GM12801 (cell line): ENCODE results near the gene DNAI7.

ENCODE experiments used
- TF ChIP-seq, protein P1 (sequence below): IDR thresholded peaks from one replicate; pipeline ENCODE4 v1.5.1; 2011; ENCODE audit warnings: control low read depth; ENCODE audit not compliant: insufficient read length; ENCODE audit errors: extremely low read depth

DNAI7 gene

DNA sequence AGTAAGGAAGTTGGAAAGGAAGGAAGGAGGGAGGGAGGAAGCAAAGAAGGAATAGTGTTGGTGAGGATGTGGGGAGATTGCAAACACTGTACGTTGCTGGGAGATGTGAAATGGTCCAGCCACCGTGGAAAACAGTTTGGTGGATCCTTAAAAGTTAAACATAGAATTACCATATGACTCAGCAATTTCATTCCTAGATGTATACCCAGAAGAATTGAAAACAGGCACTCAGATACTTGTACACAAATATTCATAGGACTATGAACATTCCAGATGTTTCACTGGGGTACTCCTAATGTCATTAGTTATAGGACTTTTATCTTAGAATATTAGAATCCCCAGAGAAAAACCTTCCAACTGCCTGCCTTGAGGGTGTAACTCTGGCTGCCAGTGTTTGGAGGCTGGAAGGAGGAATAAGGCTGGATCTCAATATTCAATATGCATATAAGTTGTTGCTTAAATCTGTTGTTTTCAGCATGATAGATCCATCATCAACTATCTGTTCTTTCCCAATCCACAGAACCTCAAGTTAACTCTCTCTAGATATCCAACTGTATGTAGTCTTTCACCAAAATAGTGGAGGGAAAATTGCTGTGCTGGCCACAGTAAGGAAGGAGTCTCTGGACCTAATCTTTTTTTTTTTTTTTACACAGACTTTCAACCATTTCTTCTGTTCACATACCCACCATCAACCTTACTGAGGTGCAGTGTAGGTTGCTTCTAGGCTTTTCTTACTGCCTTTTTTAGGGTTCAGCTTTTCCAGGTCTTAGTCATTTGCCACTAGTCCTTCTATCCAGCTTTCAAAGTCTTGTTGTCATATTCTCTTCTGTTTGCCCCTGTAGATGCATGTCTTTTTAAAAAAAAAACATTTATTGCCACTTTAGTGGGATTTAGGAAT, 94.5 kb downstream of the DNAI7 start:
- TF ChIP-seq, protein P1, sequence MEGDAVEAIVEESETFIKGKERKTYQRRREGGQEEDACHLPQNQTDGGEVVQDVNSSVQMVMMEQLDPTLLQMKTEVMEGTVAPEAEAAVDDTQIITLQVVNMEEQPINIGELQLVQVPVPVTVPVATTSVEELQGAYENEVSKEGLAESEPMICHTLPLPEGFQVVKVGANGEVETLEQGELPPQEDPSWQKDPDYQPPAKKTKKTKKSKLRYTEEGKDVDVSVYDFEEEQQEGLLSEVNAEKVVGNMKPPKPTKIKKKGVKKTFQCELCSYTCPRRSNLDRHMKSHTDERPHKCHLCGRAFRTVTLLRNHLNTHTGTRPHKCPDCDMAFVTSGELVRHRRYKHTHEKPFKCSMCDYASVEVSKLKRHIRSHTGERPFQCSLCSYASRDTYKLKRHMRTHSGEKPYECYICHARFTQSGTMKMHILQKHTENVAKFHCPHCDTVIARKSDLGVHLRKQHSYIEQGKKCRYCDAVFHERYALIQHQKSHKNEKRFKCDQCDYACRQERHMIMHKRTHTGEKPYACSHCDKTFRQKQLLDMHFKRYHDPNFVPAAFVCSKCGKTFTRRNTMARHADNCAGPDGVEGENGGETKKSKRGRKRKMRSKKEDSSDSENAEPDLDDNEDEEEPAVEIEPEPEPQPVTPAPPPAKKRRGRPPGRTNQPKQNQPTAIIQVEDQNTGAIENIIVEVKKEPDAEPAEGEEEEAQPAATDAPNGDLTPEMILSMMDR = no peak

DNA sequence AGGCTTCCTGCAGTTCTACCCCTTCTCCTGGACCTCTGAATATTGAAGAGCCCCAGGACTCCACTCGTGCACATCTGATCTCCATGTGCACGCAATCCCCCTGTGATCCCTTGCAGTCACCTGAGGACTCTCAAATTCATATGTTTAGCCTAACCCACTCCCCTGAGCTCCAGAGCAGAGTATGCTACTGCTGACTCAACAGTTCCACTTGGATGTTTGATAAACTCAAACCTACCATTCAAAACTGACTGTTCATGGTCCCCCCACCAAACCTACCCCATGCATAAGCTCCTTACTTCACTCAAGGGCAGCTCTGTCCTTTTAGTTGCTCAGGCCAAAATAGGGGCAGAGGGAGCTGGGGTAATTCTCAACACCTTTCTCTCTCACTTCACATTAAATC, 96.0 kb downstream of the DNAI7 start:
- TF ChIP-seq, protein P1 = no peak

DNA sequence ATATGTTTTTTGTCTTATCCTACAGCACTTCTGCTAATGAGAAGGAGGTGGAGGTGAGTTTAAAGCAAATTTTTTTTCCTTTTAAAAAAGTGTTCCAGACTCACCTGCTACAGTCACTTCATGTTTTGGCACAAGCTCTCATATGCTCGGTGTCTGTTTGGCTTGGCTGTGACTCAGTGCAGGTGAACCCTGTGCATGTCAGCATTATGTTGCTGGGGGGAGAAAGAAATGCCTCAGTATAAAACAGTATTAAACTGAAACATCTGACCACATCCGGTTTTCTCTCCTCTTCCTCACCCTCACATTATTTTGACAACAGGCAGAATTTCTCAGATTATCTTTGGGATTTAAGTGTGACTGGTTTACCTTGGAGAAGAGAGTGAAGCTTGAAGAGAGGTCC, 105.2 kb downstream of the DNAI7 start:
- TF ChIP-seq, protein P1 = no peak

DNA sequence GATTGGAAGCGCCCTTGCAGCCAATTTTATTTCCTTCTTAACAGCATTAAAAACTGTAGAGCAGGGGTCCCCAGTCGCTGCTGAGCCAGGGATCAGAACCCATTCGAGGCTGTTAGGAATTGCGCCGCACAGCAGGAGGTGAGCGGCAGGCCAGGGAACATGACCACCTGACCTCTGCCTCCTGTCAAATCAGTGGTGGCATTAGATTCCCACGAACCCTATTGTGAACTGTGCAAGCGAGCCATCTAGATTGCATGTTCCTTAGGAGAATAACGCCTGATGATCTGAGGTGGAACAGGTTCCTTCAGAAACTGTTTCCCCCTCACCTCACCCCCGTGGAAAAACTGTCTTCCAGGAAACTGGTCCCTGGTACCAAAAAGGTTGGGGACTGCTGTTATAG, 107.4 kb downstream of the DNAI7 start:
- TF ChIP-seq, protein P1 = no peak

DNA sequence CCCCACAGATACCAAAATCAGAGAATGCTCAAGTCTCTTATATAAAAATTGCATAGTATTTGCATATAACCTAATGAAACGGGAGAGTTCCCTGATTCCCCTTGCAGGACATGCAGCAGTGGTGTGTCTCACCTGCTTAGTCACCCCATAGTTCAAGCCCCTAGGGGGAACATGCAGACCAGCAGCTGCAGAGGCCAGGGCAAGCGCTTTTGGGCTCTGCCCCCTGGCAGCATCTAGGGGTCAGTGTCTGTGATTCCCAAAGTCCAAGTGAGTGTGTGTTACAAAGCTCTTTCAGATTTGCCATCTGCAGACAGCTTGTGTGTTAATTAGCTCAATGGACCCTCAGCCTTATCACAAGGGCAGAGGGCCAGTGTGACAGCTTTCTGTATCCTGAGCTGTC, 110.1 kb downstream of the DNAI7 start:
- TF ChIP-seq, protein P1 = no peak

DNA sequence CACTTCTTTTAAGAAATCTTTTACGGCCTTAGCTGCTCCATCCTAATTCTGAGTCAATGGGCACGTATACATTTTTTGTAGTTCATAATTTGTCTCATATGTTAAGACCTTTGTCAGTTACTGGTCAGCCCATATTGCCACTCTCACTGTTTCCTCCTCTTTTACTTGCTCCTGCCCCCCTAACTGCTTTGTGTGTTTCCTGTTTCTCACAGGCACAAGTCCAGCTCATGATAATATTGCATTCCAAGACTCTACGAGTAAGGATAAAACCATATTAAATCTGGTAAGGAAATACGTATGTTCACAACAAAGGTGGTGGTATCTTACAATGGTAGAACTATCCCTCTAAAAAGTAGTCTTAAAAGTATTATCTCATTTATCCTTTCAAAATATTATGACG, 111.7 kb downstream of the DNAI7 start:
- TF ChIP-seq, protein P1 = no peak

DNA sequence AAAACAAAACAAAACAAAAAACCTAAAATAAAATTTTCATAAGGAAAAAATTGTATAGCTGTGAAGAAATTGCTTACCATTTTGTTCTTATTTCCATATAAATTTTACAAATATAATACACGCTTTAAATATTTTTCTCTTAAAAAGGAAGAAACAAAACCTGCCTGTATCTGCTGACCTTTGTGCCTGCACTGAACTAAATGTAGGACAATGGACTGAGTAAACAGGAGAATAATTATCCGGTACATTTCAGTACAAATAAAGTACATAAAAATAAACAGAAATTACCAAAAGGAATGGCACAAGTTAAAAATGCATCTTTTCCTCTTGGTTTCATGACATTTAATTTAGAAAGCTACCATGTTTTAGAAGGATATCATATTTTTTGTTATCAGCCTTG, 112.3 kb downstream of the DNAI7 start:
- TF ChIP-seq, protein P1 = no peak
